Activated CD8-positive, alpha-beta T cell treated with anti-CD3 and anti-CD28 coated beads for 36 hours (primary cell): ENCODE data around the gene MAP7D1. TPM values are rescaled to one million over a fixed set of nuclear protein-coding genes. Genes with fewer than 3 reads are reported as not detected.
A peak's percentile ranks its signal among the peaks of the same experiment; 100 is the strongest.

Experiments
- ATAC-seq: fragments of 200-7000 bp; cut with Tn5 transposase; one replicate; pipeline ENCODE4 v1.10.0; 2021; ENCODE audit warnings: mild to moderate bottlenecking, moderate library complexity
- CTCF ChIA-PET: fragments of 350-600 bp; sonication (Branson Sonifier 250); formaldehyde crosslinking; loops from one replicate; lab custom pipeline; 2021; ENCODE audit warnings: antibody characterized with exemption; lab: Charles Lee
- POLR2A ChIA-PET: fragments of 350-600 bp; sonication (Branson Sonifier 250); formaldehyde crosslinking; loops from one replicate; lab custom pipeline; 2021; ENCODE audit warnings: antibody characterized with exemption; lab: Charles Lee
- DNase-seq: peaks from one replicate; pipeline ENCODE4 v3.0.0-alpha.2; 2020
- H3K27ac Mint-ChIP-seq: one replicate; pipeline ENCODE4 v1.8.0; 2021; ENCODE audit warnings: mild to moderate bottlenecking, mixed read lengths
- H3K27me3 Mint-ChIP-seq: one replicate; pipeline ENCODE4 v1.8.0; 2021; ENCODE audit warnings: mixed read lengths
- H3K36me3 Mint-ChIP-seq: one replicate; pipeline ENCODE4 v1.8.0; 2021; ENCODE audit warnings: low read depth, mixed read lengths
- H3K4me1 Mint-ChIP-seq: one replicate; pipeline ENCODE4 v1.8.0; 2021; ENCODE audit warnings: low read depth, mixed read lengths
- H3K4me3 Mint-ChIP-seq: one replicate; pipeline ENCODE4 v1.8.0; 2021; ENCODE audit warnings: mild to moderate bottlenecking, moderate library complexity, mixed read lengths
- H3K9me3 Mint-ChIP-seq: one replicate; pipeline ENCODE4 v1.8.0; 2021; ENCODE audit warnings: mixed read lengths
- intact Hi-C: fragments of 100-400 bp; cut with micrococcal nuclease; formaldehyde crosslinking; loops from one replicate; pipeline ENCODE4 v1.10.0; 2022
- total RNA-seq, 2 experiments: library from RNA; stranded (reverse); gene quantifications; one replicate each; pipeline ENCODE4 v1.2.3, GENCODE V29; 2021
- TF ChIP-seq, protein P1 (sequence below): fragments of 200-600 bp; IDR thresholded peaks from one replicate; pipeline ENCODE4 v1.8.0; 2022; ENCODE audit warnings: antibody characterized with exemption, mild to moderate bottlenecking

MAP7D1 gene
- total RNA-seq = 100 to 1,000 TPM; 125 to 129 TPM

DNA sequence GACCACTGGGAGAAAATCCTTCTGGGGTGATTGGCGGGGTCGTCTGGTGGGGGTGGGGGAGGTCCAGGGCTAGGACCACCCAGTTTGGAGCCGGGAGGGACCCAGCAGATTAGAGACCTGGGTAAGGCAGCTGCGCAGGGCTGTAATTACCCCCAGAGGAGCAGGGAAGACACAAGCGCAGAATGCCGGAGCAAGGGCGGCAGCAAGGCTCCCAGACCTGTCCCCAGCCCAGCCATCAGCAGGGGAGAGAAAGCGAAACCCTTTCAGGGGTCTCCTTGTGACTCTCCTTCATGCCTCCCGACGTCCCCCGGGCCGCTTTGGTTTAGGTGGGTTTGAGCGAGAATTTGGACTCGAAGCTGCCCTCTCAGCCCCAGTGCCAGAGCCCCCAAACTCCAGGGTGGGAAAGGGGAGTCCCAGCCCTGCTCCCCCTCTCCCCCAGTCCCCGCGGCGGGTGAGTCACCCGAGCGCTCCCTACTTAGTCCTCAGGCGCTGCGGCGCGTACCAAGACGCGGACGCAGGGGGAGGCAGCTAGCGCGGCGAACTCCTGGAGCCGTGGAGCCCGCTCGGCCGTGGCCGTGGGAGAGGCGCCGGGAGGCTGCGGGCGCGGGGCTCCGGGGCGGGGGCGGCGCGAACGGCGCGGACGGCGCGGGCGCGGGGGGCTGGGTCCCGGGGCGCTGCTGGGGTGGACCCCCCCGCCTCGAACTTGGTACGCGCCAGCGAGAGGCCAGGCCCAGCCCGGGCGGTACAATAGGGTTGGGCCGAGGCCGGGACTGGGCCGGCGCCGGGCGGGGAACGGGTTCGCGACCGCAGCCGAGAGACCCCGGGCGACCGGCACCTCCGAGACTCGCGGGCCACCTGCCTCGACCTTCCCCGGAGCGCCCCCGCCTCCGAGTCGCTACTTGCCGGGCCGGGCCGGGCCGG lies at the start of gene MAP7D1:
TSS of gene MAP7D1 (plus strand) at position 753 of the 921 bp plus-strand sequence. CDS start 258 bp downstream, outside the sequence.
- no peaks in the 10 kb centered on the region for H3K9me3 Mint-ChIP-seq
- peak; percentile 60 for ATAC-seq
- H3K36me3 Mint-ChIP-seq = peaks cover 18% of the 10 kb centered on the region
- peak within 1 kb of the TSS; percentile 95 for H3K27ac Mint-ChIP-seq
- peak; percentile 89 for DNase-seq
- H3K4me3 Mint-ChIP-seq = peak within 1 kb of the TSS; percentile 83
- H3K27me3 Mint-ChIP-seq = no peaks in the 10 kb centered on the region
- TF ChIP-seq, protein P1, sequence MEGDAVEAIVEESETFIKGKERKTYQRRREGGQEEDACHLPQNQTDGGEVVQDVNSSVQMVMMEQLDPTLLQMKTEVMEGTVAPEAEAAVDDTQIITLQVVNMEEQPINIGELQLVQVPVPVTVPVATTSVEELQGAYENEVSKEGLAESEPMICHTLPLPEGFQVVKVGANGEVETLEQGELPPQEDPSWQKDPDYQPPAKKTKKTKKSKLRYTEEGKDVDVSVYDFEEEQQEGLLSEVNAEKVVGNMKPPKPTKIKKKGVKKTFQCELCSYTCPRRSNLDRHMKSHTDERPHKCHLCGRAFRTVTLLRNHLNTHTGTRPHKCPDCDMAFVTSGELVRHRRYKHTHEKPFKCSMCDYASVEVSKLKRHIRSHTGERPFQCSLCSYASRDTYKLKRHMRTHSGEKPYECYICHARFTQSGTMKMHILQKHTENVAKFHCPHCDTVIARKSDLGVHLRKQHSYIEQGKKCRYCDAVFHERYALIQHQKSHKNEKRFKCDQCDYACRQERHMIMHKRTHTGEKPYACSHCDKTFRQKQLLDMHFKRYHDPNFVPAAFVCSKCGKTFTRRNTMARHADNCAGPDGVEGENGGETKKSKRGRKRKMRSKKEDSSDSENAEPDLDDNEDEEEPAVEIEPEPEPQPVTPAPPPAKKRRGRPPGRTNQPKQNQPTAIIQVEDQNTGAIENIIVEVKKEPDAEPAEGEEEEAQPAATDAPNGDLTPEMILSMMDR = no peak
- intact Hi-C loops = no loop called here
- CTCF ChIA-PET = interaction anchor here (1.4 to 2.9 kb wide), 4 partner anchors 32 to 133 kb away, joined by 3 to 20 read pairs (median 8); no protein-coding TSS in a partner anchor
- H3K4me1 Mint-ChIP-seq = peaks cover 66% of the 10 kb centered on the region
- POLR2A ChIA-PET = interaction anchor here (0.8 to 3.3 kb wide), 9 partner anchors 32 to 308 kb away, joined by 3 to 20 read pairs (median 4); partner anchors contain the start of genes MRPS15 and THRAP3

- ATAC-seq = no peak
- intact Hi-C loops = no loop called here
- no peaks in the 10 kb centered on the region for H3K36me3 Mint-ChIP-seq
- H3K9me3 Mint-ChIP-seq = no peaks in the 10 kb centered on the region
- no peak overlapping the region for H3K27ac Mint-ChIP-seq
- ChIA-PET CTCF (interaction anchor here (1.1 to 6.0 kb wide), 4 partner anchors 10 to 179 kb away, joined by 3 to 37 read pairs (median 4); no protein-coding TSS in a partner anchor), POLR2A (no interaction called here)
- no peak for DNase-seq
- no peaks in the 10 kb centered on the region for H3K27me3 Mint-ChIP-seq
- H3K4me1 Mint-ChIP-seq = peaks cover 27% of the 10 kb centered on the region
- TF ChIP-seq, protein P1 = no peak
- no peak overlapping the region for H3K4me3 Mint-ChIP-seq
Observed at GRCh38 chr1:36106269-36106668, 49.7 kb upstream of the MAP7D1 start.

- ChIA-PET CTCF (interaction anchor here (1.3 to 6.0 kb wide), 3 partner anchors 12 to 178 kb away, joined by 3 to 37 read pairs (median 5); no protein-coding TSS in a partner anchor), POLR2A (interaction anchor here (1.5 kb wide), 1 partner anchor 13 kb away, joined by 3 read pairs; no protein-coding TSS in a partner anchor)
- DNase-seq = no peak
- Mint-ChIP-seq H3K27ac (no peak overlapping the region), H3K27me3 (no peaks in the 10 kb centered on the region), H3K9me3 (no peaks in the 10 kb centered on the region), H3K4me3 (no peak overlapping the region), H3K36me3 (no peaks in the 10 kb centered on the region), H3K4me1 (peaks cover 34% of the 10 kb centered on the region)
- TF ChIP-seq, protein P1 = no peak
- no peak for ATAC-seq
- intact Hi-C loops = no loop called here
Observed at GRCh38 chr1:36107394-36107793, 48.6 kb upstream of the MAP7D1 start.

- POLR2A ChIA-PET = interaction anchor here (1.1 to 1.5 kb wide), 3 partner anchors 11 to 54 kb away, joined by 3 read pairs; no protein-coding TSS in a partner anchor
- no peaks in the 10 kb centered on the region for H3K36me3 Mint-ChIP-seq
- H3K27ac Mint-ChIP-seq = no peak overlapping the region
- DNase-seq = no peak
- H3K27me3 Mint-ChIP-seq = no peaks in the 10 kb centered on the region
- intact Hi-C loops = no loop called here
- TF ChIP-seq, protein P1 = no peak
- H3K9me3 Mint-ChIP-seq = no peaks in the 10 kb centered on the region
- CTCF ChIA-PET = interaction anchor here (2.3 to 6.0 kb wide), 2 partner anchors 8 to 27 kb away, joined by 11 to 37 read pairs; no protein-coding TSS in a partner anchor
- H3K4me3 Mint-ChIP-seq = no peak overlapping the region
- ATAC-seq = no peak
- H3K4me1 Mint-ChIP-seq = peaks cover 34% of the 10 kb centered on the region
Observed at GRCh38 chr1:36108314-36108713, 47.6 kb upstream of the MAP7D1 start.
